ENCODE data around the gene ELOVL6.

Gene ELOVL6

GRCh38 chr4:110003401-110004187 is 194.8 kb downstream of the ELOVL6 start:
- in situ Hi-C loops (cut with HindIII; ENCODE audit: low sequenced_read_pairs): no loop called here

GRCh38 chr4:110002326-110002725 is 196.1 kb downstream of the ELOVL6 start:
- in situ Hi-C loops (cut with HindIII; ENCODE audit: low sequenced_read_pairs): no loop called here

GRCh38 chr4:109999585-109999912 is 198.9 kb downstream of the ELOVL6 start:
- in situ Hi-C loops (cut with HindIII; ENCODE audit: low sequenced_read_pairs): no loop called here

- in situ Hi-C loops (cut with HindIII; ENCODE audit: low sequenced_read_pairs): no loop called here
These were observed 199.4 kb downstream of the ELOVL6 start for GRCh38 chr4:109998867-109999584.

GRCh38 chr4:109996526-109996925 is 201.9 kb downstream of the ELOVL6 start:
- in situ Hi-C loops (cut with HindIII; ENCODE audit: low sequenced_read_pairs): no loop called here
